Gastroesophageal sphincter (tissue), 4 donors: ENCODE data around the gene CAMKMT. TPM values are rescaled to one million over a fixed set of nuclear protein-coding genes. Genes with fewer than 3 reads are reported as not detected.

Experiments used
- ATAC-seq: fragments of 150-250 bp; one replicate; pipeline ENCODE4 v1.9.1; 2016; ENCODE audit warnings: mild to moderate bottlenecking, moderate library complexity
- H3K27ac ChIP-seq, 4 donors: fragments of 200-600 bp; sonication (generic) in 3 of 4; 1 replicate in 3 of 4; 2 replicates in 1 of 4; pipeline ENCODE4 v1.5.1; 2016 to 2019
- H3K27me3 ChIP-seq: fragments of 200-600 bp; sonication (generic); one replicate; pipeline ENCODE4 v1.5.1; 2019
- H3K36me3 ChIP-seq, 2 donors: fragments of 200-600 bp; sonication (generic); one replicate each; pipeline ENCODE4 v1.5.1; 2019; ENCODE audit warnings: control low read depth in 1 of 2
- H3K4me1 ChIP-seq, 3 donors: fragments of 200-600 bp; sonication (generic); 1 replicate in 2 of 3; 2 replicates in 1 of 3; pipeline ENCODE4 v1.5.1; 2016 to 2019; ENCODE audit warnings: control low read depth in 2 of 3
- H3K4me3 ChIP-seq, 2 donors: fragments of 200-600 bp; sonication (generic); one replicate each; pipeline ENCODE4 v1.5.1; 2019; ENCODE audit warnings: mild to moderate bottlenecking in 1 of 2, moderate library complexity in 1 of 2
- H3K9me3 ChIP-seq, 3 donors: fragments of 200-600 bp; sonication (generic); one replicate each; pipeline ENCODE4 v1.5.1; 2017 to 2019; ENCODE audit warnings: control low read depth in 2 of 3
- CTCF ChIP-seq, 4 experiments: fragments of 200-600 bp in 2 of 4; fragments of 450-650 bp in 2 of 4; sonication (generic) in 1 of 4; IDR thresholded peaks; one replicate each; pipeline ENCODE4 v1.5.1; 2017 to 2019; ENCODE audit warnings: antibody characterized with exemption in 4 of 4, mild to moderate bottlenecking in 2 of 4, moderate library complexity in 2 of 4
- EP300 ChIP-seq: sonication (generic); formaldehyde crosslinking; IDR thresholded peaks from one replicate; pipeline ENCODE4 v1.6.1; 2017; ENCODE audit warnings: antibody characterized with exemption, mild to moderate bottlenecking
- POLR2A ChIP-seq, 2 donors: fragments of 450-650 bp; IDR thresholded peaks; one replicate each; pipeline ENCODE4 v1.6.1; 2017; ENCODE audit warnings: antibody characterized with exemption in 2 of 2, mild to moderate bottlenecking in 2 of 2, moderate library complexity in 1 of 2
- POLR2AphosphoS5 ChIP-seq: sonication (generic); formaldehyde crosslinking; IDR thresholded peaks from one replicate; pipeline ENCODE4 v1.6.1; 2017; ENCODE audit warnings: antibody characterized with exemption
- WGBS, 2 donors: methylation state at CpG; one replicate each; pipeline ENCODE4 v1.1.5; 2018; ENCODE audit warnings: low coverage in 1 of 2; 5-methylcytosine and 5-hydroxymethylcytosine counted together
- total RNA-seq, 4 donors: library from RNA; depleted of rRNA; stranded (reverse); fragments of >200 nt; gene quantifications; one replicate each; pipeline ENCODE4 v1.1.0, GENCODE V29; 2016

CAMKMT gene
- total RNA-seq, 4 donors from 2014 or later, result 4.2 to 19.5 (median 11.0) TPM

GRCh38 chr2:44487052-44487451 lies 125.3 kb downstream of the CAMKMT start:
- 69 to 91% methylated on average over 1 of the region's 1 CpG for WGBS, 2 donors
- ATAC-seq, result no peak
- no peaks in the 10 kb centered on the region for H3K27me3 ChIP-seq
- TF ChIP-seq POLR2A (IDR thresholded peaks at IDR 0.05) (no peak), CTCF (IDR thresholded peaks at IDR 0.05) (no peak), EP300 (no peak), POLR2AphosphoS5 (no peak)
- no peaks in the 10 kb centered on the region for H3K4me1 ChIP-seq
- no peak overlapping the region for H3K27ac ChIP-seq
- H3K4me3 ChIP-seq, result no peak overlapping the region
- no peaks in the 10 kb centered on the region for H3K36me3 ChIP-seq
- no peaks in the 10 kb centered on the region for H3K9me3 ChIP-seq

- no peak for ATAC-seq
- Histone ChIP-seq H3K27me3 (no peaks in the 10 kb centered on the region), H3K27ac (no peak overlapping the region), H3K4me3 (no peak overlapping the region), H3K9me3 (no peaks in the 10 kb centered on the region), H3K36me3 (no peaks in the 10 kb centered on the region), H3K4me1 (no peaks in the 10 kb centered on the region)
- WGBS, 2 donors, result 90 to 96% methylated on average over 3 of the region's 3 CpGs
- TF ChIP-seq POLR2A (IDR thresholded peaks at IDR 0.05) (no peak), CTCF (IDR thresholded peaks at IDR 0.05) (no peak), EP300 (no peak), POLR2AphosphoS5 (no peak)
Measured at GRCh38 chr2:44490726-44491125, 129.0 kb downstream of the CAMKMT start.

GRCh38 chr2:44494006-44494405 lies 132.3 kb downstream of the CAMKMT start:
- H3K4me3 ChIP-seq, result no peak overlapping the region
- 96 to 100% methylated on average over 2 of the region's 2 CpGs for WGBS, 2 donors
- no peaks in the 10 kb centered on the region for H3K27me3 ChIP-seq
- no peaks in the 10 kb centered on the region for H3K4me1 ChIP-seq
- H3K36me3 ChIP-seq, result no peaks in the 10 kb centered on the region
- ATAC-seq, result no peak
- no peaks in the 10 kb centered on the region for H3K9me3 ChIP-seq
- H3K27ac ChIP-seq, result no peak overlapping the region
- TF ChIP-seq CTCF (IDR thresholded peaks at IDR 0.05), result no peak
- TF ChIP-seq POLR2A (IDR thresholded peaks at IDR 0.05), result no peak
- no peak for TF ChIP-seq POLR2AphosphoS5
- no peak for TF ChIP-seq EP300

- H3K27me3 ChIP-seq, result no peaks in the 10 kb centered on the region
- H3K9me3 ChIP-seq, result no peaks in the 10 kb centered on the region
- TF ChIP-seq POLR2AphosphoS5, result no peak
- TF ChIP-seq EP300, result no peak
- TF ChIP-seq CTCF (IDR thresholded peaks at IDR 0.05), result no peak
- TF ChIP-seq POLR2A (IDR thresholded peaks at IDR 0.05), result no peak
- H3K4me3 ChIP-seq, result no peak overlapping the region
- no peak overlapping the region for H3K27ac ChIP-seq
- no peaks in the 10 kb centered on the region for H3K4me1 ChIP-seq
- no peak for ATAC-seq
- whole genome bisulfite sequencing, 2 donors, result 89 to 98% methylated on average over 3 of the region's 3 CpGs
- H3K36me3 ChIP-seq, result no peaks in the 10 kb centered on the region
Measured at GRCh38 chr2:44495035-44495434, 133.3 kb downstream of the CAMKMT start.

GRCh38 chr2:44495544-44495943 lies 133.8 kb downstream of the CAMKMT start:
- no peaks in the 10 kb centered on the region for H3K27me3 ChIP-seq
- H3K4me1 ChIP-seq, result no peaks in the 10 kb centered on the region
- no peak for ATAC-seq
- no peaks in the 10 kb centered on the region for H3K36me3 ChIP-seq
- TF ChIP-seq CTCF (IDR thresholded peaks at IDR 0.05) (no peak), POLR2A (IDR thresholded peaks at IDR 0.05) (no peak), EP300 (no peak), POLR2AphosphoS5 (no peak)
- no peaks in the 10 kb centered on the region for H3K9me3 ChIP-seq
- no peak overlapping the region for H3K27ac ChIP-seq
- 64 to 75% methylated on average over 1 of the region's 1 CpG for WGBS, 2 donors
- H3K4me3 ChIP-seq, result no peak overlapping the region
